ENCODE measurements around the gene SMIM23. TPM values are rescaled to one million over a fixed set of nuclear protein-coding genes. Genes with fewer than 3 reads are reported as not detected.

Gene SMIM23
- total RNA-seq, 2 experiments from 2014 or later = not detected

- ATAC-seq (ENCODE audit: poor library complexity) (no peak), DNase-seq (no peak)
- H3K36me3 Mint-ChIP-seq (ENCODE audit: low read depth) = no peaks in the 10 kb centered on the region
- H3K27me3 Mint-ChIP-seq = peaks cover 25% of the 10 kb centered on the region
- intact Hi-C loops (cut with DNase I, micrococcal nuclease) = no loop called here
- H3K36me3 ChIP-seq (ENCODE audit: insufficient read depth, low read length) = no peaks in the 10 kb centered on the region
- POLR2A ChIA-PET = no interaction called here
- TF ChIP-seq, protein P1, sequence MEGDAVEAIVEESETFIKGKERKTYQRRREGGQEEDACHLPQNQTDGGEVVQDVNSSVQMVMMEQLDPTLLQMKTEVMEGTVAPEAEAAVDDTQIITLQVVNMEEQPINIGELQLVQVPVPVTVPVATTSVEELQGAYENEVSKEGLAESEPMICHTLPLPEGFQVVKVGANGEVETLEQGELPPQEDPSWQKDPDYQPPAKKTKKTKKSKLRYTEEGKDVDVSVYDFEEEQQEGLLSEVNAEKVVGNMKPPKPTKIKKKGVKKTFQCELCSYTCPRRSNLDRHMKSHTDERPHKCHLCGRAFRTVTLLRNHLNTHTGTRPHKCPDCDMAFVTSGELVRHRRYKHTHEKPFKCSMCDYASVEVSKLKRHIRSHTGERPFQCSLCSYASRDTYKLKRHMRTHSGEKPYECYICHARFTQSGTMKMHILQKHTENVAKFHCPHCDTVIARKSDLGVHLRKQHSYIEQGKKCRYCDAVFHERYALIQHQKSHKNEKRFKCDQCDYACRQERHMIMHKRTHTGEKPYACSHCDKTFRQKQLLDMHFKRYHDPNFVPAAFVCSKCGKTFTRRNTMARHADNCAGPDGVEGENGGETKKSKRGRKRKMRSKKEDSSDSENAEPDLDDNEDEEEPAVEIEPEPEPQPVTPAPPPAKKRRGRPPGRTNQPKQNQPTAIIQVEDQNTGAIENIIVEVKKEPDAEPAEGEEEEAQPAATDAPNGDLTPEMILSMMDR (IDR thresholded peaks at IDR 0.05) = no peak
- no peak overlapping the region for H3K27ac ChIP-seq (ENCODE audit: low read depth in 1 of 2, low read length in 2 of 2)
- peaks cover 0 to 2% of the 10 kb centered on the region in 2 experiments for H3K27me3 ChIP-seq (ENCODE audit: control insufficient read depth in 1 of 2, insufficient read depth in 2 of 2, low read length in 2 of 2)
- H3K4me1 ChIP-seq (ENCODE audit: insufficient read depth, low read length) = no peaks in the 10 kb centered on the region
- no peak overlapping the region for H3K4me3 ChIP-seq (ENCODE audit: low read length)
- CTCF ChIA-PET = no interaction called here
- H3K9me3 Mint-ChIP-seq = no peaks in the 10 kb centered on the region
- no peaks in the 10 kb centered on the region for H3K9me3 ChIP-seq (ENCODE audit: control insufficient read depth in 1 of 2, insufficient read depth in 1 of 2, low read length in 2 of 2)
- no peaks in the 10 kb centered on the region for H3K4me1 Mint-ChIP-seq (ENCODE audit: low read depth)
- no peak overlapping the region for H3K4me3 Mint-ChIP-seq
- H3K27ac Mint-ChIP-seq = no peak overlapping the region
Measured at GRCh38 chr5:171794470-171794960, 8.9 kb downstream of the SMIM23 start.

GRCh38 chr5:171795381-171795780 lies 9.8 kb downstream of the SMIM23 start:
- peaks cover 0 to 2% of the 10 kb centered on the region in 2 experiments for H3K27me3 ChIP-seq (ENCODE audit: control insufficient read depth in 1 of 2, insufficient read depth in 2 of 2, low read length in 2 of 2)
- Mint-ChIP-seq H3K27me3 (peaks cover 23% of the 10 kb centered on the region), H3K9me3 (no peaks in the 10 kb centered on the region), H3K4me3 (no peak overlapping the region), H3K36me3 (ENCODE audit: low read depth) (no peaks in the 10 kb centered on the region), H3K27ac (no peak overlapping the region), H3K4me1 (ENCODE audit: low read depth) (no peaks in the 10 kb centered on the region)
- TF ChIP-seq, protein P1 (IDR thresholded peaks at IDR 0.05) = no peak
- intact Hi-C loops (cut with DNase I, micrococcal nuclease) = no loop called here
- H3K4me1 ChIP-seq (ENCODE audit: insufficient read depth, low read length) = no peaks in the 10 kb centered on the region
- H3K4me3 ChIP-seq (ENCODE audit: low read length) = no peak overlapping the region
- DNase-seq (no peak), ATAC-seq (ENCODE audit: poor library complexity) (no peak)
- H3K36me3 ChIP-seq (ENCODE audit: insufficient read depth, low read length) = no peaks in the 10 kb centered on the region
- H3K9me3 ChIP-seq (ENCODE audit: control insufficient read depth in 1 of 2, insufficient read depth in 1 of 2, low read length in 2 of 2) = no peaks in the 10 kb centered on the region
- H3K27ac ChIP-seq (ENCODE audit: low read depth in 1 of 2, low read length in 2 of 2) = no peak overlapping the region
- ChIA-PET CTCF (no interaction called here), POLR2A (no interaction called here)

- POLR2A ChIA-PET = no interaction called here
- Histone ChIP-seq H3K4me1 (ENCODE audit: insufficient read depth, low read length) (no peaks in the 10 kb centered on the region), H3K27me3 (ENCODE audit: control insufficient read depth in 1 of 2, insufficient read depth in 2 of 2, low read length in 2 of 2) (peaks cover 0 to 2% of the 10 kb centered on the region in 2 experiments), H3K9me3 (ENCODE audit: control insufficient read depth in 1 of 2, insufficient read depth in 1 of 2, low read length in 2 of 2) (no peaks in the 10 kb centered on the region), H3K27ac (ENCODE audit: low read depth in 1 of 2, low read length in 2 of 2) (no peak overlapping the region), H3K36me3 (ENCODE audit: insufficient read depth, low read length) (no peaks in the 10 kb centered on the region), H3K4me3 (ENCODE audit: low read length) (no peak overlapping the region)
- no peak for ATAC-seq (ENCODE audit: poor library complexity)
- DNase-seq = no peak
- H3K4me1 Mint-ChIP-seq (ENCODE audit: low read depth) = no peaks in the 10 kb centered on the region
- intact Hi-C loops (cut with DNase I, micrococcal nuclease) = no loop called here
- CTCF ChIA-PET = no interaction called here
- H3K36me3 Mint-ChIP-seq (ENCODE audit: low read depth) = no peaks in the 10 kb centered on the region
- no peaks in the 10 kb centered on the region for H3K9me3 Mint-ChIP-seq
- peaks cover 16% of the 10 kb centered on the region for H3K27me3 Mint-ChIP-seq
- TF ChIP-seq, protein P1 (IDR thresholded peaks at IDR 0.05) = no peak
- no peak overlapping the region for H3K4me3 Mint-ChIP-seq
- H3K27ac Mint-ChIP-seq = no peak overlapping the region
Measured at GRCh38 chr5:171796436-171796835, 10.8 kb downstream of the SMIM23 start.
